Measurements from ENCODE around the gene SLC25A10. TPM values are rescaled to one million over a fixed set of nuclear protein-coding genes. Genes with fewer than 3 reads are reported as not detected.
"Not testable (repeated sequence)": the region's sequence is repeated elsewhere in the genome, so short reads cannot be mapped to it uniquely, and the experiment has no call there.

Gene SLC25A10
- total RNA-seq, 1 donor from 2014 or later = 6.3 TPM

DNA sequence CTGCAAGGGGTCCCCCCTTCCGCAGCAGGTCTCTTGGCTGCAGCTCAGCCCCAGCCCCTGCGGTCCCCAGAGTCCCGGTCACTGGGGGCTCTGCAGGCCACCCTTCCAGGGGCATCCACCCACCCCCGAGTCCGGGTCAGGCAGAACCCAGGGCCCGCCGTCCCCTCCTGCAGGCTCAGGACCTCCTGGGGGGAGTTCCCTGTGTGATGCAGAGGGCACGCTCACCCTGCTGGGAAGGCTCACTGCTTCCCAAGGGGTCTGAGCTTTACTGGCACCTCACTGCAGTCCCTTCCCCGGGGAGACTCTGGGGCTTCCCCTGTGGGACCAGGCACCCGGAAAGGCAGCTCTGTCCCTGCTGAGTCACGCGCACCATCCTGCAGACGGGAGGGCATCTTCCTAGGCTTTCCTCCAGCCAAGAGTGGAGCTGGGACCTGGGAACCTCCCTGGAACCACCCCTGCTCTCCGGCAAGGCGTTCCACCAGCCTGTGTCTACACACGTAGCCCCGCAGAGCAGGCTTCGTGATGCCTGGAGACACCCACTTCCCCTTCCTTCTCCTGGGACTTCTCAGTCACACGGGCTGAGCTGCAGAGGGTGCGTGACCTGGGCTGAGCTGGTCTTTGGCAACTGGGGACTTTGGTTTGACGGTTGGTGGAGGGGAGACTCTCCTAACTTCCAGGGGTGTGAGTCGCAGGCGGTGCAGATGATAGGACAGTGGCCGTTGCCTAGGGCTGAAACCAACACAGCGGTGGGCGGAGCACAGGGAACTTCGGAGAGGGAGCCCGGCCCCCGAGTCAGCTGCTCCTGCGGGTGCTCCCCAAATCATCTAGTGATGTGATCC is 23.4 kb downstream of the SLC25A10 start:
- H3K4me3 ChIP-seq = no peak overlapping the region
- peaks cover 3% of the 10 kb centered on the region for H3K27me3 ChIP-seq
- intact Hi-C loops (cut with DNase I) = no loop called here
- DNase-seq = peak; percentile 75
- no peaks in the 10 kb centered on the region for H3K36me3 ChIP-seq
- H3K27ac ChIP-seq = no peak overlapping the region
- TF ChIP-seq, protein P1, sequence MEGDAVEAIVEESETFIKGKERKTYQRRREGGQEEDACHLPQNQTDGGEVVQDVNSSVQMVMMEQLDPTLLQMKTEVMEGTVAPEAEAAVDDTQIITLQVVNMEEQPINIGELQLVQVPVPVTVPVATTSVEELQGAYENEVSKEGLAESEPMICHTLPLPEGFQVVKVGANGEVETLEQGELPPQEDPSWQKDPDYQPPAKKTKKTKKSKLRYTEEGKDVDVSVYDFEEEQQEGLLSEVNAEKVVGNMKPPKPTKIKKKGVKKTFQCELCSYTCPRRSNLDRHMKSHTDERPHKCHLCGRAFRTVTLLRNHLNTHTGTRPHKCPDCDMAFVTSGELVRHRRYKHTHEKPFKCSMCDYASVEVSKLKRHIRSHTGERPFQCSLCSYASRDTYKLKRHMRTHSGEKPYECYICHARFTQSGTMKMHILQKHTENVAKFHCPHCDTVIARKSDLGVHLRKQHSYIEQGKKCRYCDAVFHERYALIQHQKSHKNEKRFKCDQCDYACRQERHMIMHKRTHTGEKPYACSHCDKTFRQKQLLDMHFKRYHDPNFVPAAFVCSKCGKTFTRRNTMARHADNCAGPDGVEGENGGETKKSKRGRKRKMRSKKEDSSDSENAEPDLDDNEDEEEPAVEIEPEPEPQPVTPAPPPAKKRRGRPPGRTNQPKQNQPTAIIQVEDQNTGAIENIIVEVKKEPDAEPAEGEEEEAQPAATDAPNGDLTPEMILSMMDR (IDR thresholded peaks at IDR 0.05) = no peak
- ATAC-seq = peak; percentile 74
- no peaks in the 10 kb centered on the region for H3K4me1 ChIP-seq
- no peaks in the 10 kb centered on the region for H3K9me3 ChIP-seq

DNA sequence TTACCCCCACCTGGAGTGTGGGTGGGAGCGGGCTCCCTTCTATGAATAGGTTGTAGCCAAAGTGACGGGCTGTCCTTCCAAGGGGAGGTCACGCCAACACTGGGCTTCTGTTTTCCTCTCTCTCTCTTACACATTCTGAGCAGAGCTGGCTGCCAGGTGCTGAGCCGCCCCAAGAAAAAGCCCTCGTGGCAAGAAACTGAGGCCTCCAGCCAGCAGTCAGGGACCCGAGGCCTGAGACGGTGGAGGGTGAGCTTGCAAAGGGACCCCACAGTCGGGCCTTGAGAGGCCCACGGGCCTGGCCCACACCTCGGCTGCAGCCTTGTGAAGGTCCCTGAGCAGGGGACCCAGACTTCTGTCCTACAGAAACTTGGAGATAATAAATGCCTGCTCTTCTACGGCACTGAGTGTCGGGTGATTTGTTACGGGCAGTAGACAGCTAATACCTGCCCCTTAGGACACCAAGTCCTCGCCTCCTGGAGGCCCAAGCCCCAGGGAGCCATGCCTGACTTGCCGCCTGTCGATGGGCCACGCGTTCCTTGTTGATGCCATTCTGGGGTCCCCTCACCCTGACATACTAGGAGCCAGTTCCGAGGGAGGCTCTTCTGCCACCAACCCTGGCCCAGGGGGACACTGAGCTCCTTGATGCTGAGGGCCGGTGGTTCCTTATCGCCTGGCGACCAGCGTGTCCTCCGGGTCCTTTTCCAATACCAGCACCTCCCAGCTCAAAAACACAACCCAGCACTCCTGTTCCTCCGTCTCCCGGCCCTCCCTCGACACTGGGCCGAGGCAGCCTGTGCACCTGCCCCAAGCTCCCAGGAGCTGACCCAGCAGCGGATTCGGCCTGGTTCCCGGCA is 26.1 kb downstream of the SLC25A10 start:
- DNase-seq (no peak), ATAC-seq (no peak)
- no peak overlapping the region for H3K4me3 ChIP-seq
- H3K27ac ChIP-seq = no peak overlapping the region
- TF ChIP-seq, protein P1 (IDR thresholded peaks at IDR 0.05) = no peak
- H3K36me3 ChIP-seq = no peaks in the 10 kb centered on the region
- H3K4me1 ChIP-seq = no peaks in the 10 kb centered on the region
- H3K9me3 ChIP-seq = no peaks in the 10 kb centered on the region
- intact Hi-C loops (cut with DNase I) = no loop called here
- H3K27me3 ChIP-seq = no peaks in the 10 kb centered on the region

DNA sequence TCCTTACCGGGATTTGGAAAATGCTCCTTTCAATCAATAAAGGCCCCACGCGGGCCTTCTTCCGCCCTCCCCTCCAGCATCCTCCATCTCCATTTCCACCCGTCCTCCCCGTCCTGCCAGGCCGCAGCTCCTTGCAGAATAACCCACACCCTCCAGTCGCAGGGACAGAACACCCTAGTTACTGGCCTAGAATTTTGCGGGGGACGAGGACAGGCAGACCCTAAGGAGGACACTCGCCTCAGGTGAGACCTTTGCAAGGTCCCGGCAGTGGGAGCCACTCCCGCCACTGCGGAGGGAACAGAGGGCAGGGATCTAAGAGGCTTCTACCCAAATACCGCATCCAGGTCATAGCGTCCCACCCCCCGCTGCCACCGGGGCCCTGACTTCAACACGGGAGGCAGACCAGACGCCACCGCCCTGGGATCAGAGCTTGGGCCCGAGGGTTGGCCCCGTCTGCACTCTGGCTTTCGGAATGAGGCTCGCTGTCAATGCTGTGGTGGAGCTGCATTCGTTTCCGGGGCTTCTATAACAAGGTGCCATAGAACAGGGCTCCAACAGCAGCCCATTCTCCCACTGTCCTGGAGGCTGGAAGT is 26.8 kb downstream of the SLC25A10 start:
- Histone ChIP-seq H3K27ac (no peak overlapping the region), H3K4me3 (no peak overlapping the region), H3K4me1 (no peaks in the 10 kb centered on the region), H3K36me3 (no peaks in the 10 kb centered on the region), H3K27me3 (no peaks in the 10 kb centered on the region), H3K9me3 (no peaks in the 10 kb centered on the region)
- intact Hi-C loops (cut with DNase I) = no loop called here
- TF ChIP-seq, protein P1 (IDR thresholded peaks at IDR 0.05) = no peak
- peak; percentile 55 for DNase-seq
- ATAC-seq = no peak

DNA sequence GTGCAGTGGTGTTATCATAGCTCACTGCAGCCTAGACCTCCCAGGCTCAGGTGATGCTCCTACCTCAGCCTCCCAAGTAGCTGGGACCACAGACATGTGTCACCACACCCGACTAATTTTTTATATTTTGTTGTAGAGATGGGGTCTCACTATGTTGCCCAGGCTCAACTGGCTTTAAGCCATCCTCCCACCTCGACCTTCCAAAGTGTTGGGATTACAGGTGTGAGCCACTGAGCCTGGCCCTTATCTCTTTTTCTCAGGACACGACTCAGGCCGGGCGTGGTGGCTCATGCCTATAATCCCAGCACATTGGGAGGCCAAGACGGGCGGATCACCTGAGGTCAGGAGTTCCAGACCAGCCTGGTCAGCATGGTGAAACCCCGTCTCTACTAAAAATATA is 27.5 kb downstream of the SLC25A10 start:
- H3K9me3 ChIP-seq; H3K4me3 ChIP-seq; H3K27me3 ChIP-seq; H3K27ac ChIP-seq; ATAC-seq; H3K36me3 ChIP-seq; DNase-seq; intact Hi-C loops (cut with DNase I); H3K4me1 ChIP-seq: not testable (repeated sequence)

DNA sequence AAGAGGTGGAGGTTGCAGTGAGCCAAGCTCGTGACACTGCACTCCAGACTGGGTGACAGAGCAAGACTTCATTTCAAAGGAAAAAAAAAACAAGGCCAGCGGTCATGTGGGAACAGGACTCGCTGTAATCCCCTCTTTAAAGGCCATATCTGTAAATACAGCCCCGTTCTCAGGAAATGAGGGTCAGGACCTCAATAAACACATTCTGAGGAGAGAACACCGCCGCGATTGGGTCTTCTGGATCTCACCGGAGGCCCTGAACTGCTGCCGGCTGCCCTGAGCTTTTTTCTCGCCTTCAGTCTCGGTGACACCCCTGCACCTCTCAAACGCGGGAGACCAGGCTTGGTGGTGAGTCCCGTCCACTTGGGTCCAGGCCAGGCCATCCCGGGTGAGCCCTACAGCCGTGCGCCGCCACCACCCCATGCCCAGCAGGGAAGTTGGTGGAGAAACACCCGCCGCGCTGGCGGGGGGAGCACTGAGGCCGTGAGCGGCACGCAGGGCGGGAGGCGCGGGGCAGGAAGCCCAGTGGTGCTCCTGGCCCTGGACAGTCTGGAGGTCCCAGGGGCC is 28.4 kb downstream of the SLC25A10 start:
- no peaks in the 10 kb centered on the region for H3K9me3 ChIP-seq
- TF ChIP-seq, protein P1 (IDR thresholded peaks at IDR 0.05) = no peak
- H3K27ac ChIP-seq = no peak overlapping the region
- intact Hi-C loops (cut with DNase I) = no loop called here
- ATAC-seq (peak; percentile 51), DNase-seq (peak; percentile 64)
- no peak overlapping the region for H3K4me3 ChIP-seq
- H3K4me1 ChIP-seq = no peaks in the 10 kb centered on the region
- H3K27me3 ChIP-seq = no peaks in the 10 kb centered on the region
- H3K36me3 ChIP-seq = no peaks in the 10 kb centered on the region

Measured in upper lobe of right lung (tissue), 1 donor.